Ovary (tissue), 9 donors: ENCODE data around the gene CSNK1G1. TPM values are rescaled to one million over a fixed set of nuclear protein-coding genes. Genes with fewer than 3 reads are reported as not detected.

ENCODE experiments used
- DNase-seq, 5 donors: peaks; one replicate each; pipeline ENCODE4 v3.0.0-alpha.2; 2019 to 2020
- H3K27ac ChIP-seq, 2 donors: fragments of 200-600 bp; one replicate each; pipeline versions ENCODE4 v1.5.1 to v1.8.0; 2019 to 2022
- H3K27me3 ChIP-seq: fragments of 200-600 bp; one replicate; pipeline ENCODE4 v1.8.0; 2022
- H3K36me3 ChIP-seq: fragments of 200-600 bp; sonication (generic); one replicate; pipeline ENCODE4 v1.5.1; 2019
- H3K4me1 ChIP-seq: one replicate; pipeline ENCODE4 v1.8.1; 2013; ENCODE audit warnings: mild to moderate bottlenecking, moderate library complexity; ENCODE audit not compliant: insufficient read depth
- H3K4me3 ChIP-seq: fragments of 200-600 bp; sonication (generic); one replicate; pipeline ENCODE4 v1.5.1; 2017
- H3K9me3 ChIP-seq, 2 donors: fragments of 200-600 bp in 1 of 2; sonication (generic) in 1 of 2; one replicate each; pipeline versions ENCODE4 v1.5.1 to v1.8.1; 2013 to 2019; ENCODE audit warnings: mild to moderate bottlenecking in 1 of 2, moderate library complexity in 1 of 2
- EP300 ChIP-seq: sonication (generic); formaldehyde crosslinking; IDR thresholded peaks from one replicate; pipeline ENCODE4 v1.6.1; 2017; ENCODE audit warnings: antibody characterized with exemption
- POLR2A ChIP-seq: fragments of 450-650 bp; IDR thresholded peaks from one replicate; pipeline ENCODE4 v1.6.1; 2017; ENCODE audit warnings: antibody characterized with exemption, mild to moderate bottlenecking, moderate library complexity
- WGBS, 3 donors: extraction: QIAGEN DNeasy Blood & Tissue Kit in 1 of 3; methylation state at CpG; one replicate each; pipeline versions ENCODE4 v1.1.5 to v1.1.7; 2013 to 2017; 5-methylcytosine and 5-hydroxymethylcytosine counted together
- intact Hi-C, 4 donors: fragments of 100-400 bp; cut with DNase I; formaldehyde crosslinking; loops; one replicate each; pipeline versions ENCODE4 v1.11.0 to v1.15.1; 2022 to 2023
- polyA plus RNA-seq, 2 donors: library from polyadenylated mRNA; stranded (reverse); fragments of 200-250 nt in 1 of 2; fragments of 350-450 nt in 1 of 2; fragmentation: Illumina TruSeq in 1 of 2; extraction: RNeasy Lipid Tissue Mini Kit (QIAGEN cat#74804) in 1 of 2; gene quantifications; one replicate each; pipeline ENCODE4 v1.2.3, GENCODE V29; 2013 to 2014
- total RNA-seq, 7 donors: library from RNA; depleted of rRNA in 2 of 7; stranded (reverse); fragments of >200 nt in 2 of 7; fragmentation: NEBNext Ultra II Directional in 3 of 7; extraction: Animal tissue kit (Norgen Biotek cat#: 25700) in 3 of 7; gene quantifications; one replicate each; pipeline versions ENCODE4 v1.1.0 to v1.2.4, GENCODE V29; 2016 to 2023
- TF ChIP-seq, protein P1 (sequence below), 3 donors: fragments of 450-650 bp in 2 of 3; fragments of 200-600 bp in 1 of 3; IDR thresholded peaks; one replicate each; pipeline versions ENCODE4 v1.5.1 to v1.8.0; 2016 to 2022; ENCODE audit warnings: antibody characterized with exemption in 3 of 3, mild to moderate bottlenecking in 1 of 3
- donor health status: DM: no; HTN: no; CAD: no; lungs with moderate emphysema.
- donor health status: DM: no; HTN: no; CAD: no.
- donor health status: Bipolar disorder and iron deficiency.
- donor health status: DM: yes; HTN: yes; CAD: no.
- donor health status: DM: no; HTN: no; CAD: no.
- donor health status: DM: yes; HTN: yes; CAD: no.

Gene CSNK1G1
- total and polyA plus RNA-seq, 9 donors: 2.9 to 23.9 (median 14.2) TPM

DNA sequence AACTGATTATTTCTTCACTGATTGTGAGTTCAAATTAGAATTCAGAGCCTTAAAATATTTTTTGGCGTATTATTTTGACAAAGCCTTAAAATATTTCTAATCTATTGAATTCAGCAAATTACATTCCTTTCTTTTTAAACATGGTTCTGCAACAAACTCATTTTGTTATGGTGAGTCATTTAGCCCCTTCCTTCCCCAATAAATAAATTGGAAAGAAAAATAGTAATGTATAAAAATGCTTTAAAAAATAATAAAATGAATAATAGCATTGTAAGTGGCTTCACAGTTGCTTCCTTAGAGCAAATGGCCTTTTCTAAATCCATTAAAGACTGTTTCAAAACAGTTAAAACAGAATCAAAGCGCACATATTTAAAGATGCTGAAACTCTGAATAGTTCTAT is 12.1 kb downstream of the CSNK1G1 start:
- Histone ChIP-seq H3K27ac (no peak overlapping the region), H3K36me3 (no peaks in the 10 kb centered on the region), H3K4me3 (no peak overlapping the region), H3K4me1 (no peaks in the 10 kb centered on the region), H3K9me3 (no peaks in the 10 kb centered on the region), H3K27me3 (no peaks in the 10 kb centered on the region)
- TF ChIP-seq, protein P1, sequence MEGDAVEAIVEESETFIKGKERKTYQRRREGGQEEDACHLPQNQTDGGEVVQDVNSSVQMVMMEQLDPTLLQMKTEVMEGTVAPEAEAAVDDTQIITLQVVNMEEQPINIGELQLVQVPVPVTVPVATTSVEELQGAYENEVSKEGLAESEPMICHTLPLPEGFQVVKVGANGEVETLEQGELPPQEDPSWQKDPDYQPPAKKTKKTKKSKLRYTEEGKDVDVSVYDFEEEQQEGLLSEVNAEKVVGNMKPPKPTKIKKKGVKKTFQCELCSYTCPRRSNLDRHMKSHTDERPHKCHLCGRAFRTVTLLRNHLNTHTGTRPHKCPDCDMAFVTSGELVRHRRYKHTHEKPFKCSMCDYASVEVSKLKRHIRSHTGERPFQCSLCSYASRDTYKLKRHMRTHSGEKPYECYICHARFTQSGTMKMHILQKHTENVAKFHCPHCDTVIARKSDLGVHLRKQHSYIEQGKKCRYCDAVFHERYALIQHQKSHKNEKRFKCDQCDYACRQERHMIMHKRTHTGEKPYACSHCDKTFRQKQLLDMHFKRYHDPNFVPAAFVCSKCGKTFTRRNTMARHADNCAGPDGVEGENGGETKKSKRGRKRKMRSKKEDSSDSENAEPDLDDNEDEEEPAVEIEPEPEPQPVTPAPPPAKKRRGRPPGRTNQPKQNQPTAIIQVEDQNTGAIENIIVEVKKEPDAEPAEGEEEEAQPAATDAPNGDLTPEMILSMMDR (IDR thresholded peaks at IDR 0.05): no peak
- no peak for TF ChIP-seq POLR2A
- TF ChIP-seq EP300: no peak
- WGBS, 3 donors: 21 to 42% (median 33%) methylated on average over 2 of the region's 2 CpGs
- intact Hi-C loops: no loop called here
- DNase-seq: no peak

DNA sequence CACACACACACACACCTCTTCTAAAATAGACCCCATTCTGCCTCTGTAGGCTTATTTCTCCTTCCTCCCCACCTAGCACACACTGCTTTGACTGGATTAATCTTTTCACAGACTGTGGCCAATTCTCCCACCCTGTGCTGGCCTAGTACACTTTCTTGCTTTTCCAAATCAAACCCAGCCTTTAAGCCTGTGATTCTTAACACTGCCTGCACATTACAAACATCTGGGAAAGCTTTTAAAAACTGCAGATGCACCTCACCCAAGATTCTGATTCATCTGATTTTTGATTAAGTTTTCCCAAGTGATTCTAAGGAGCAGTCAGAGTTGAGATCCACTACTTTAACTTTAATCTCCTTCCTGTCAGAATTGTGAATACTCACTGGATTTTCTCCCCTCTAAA is 12.8 kb downstream of the CSNK1G1 start:
- no peak overlapping the region for H3K4me3 ChIP-seq
- H3K9me3 ChIP-seq: no peaks in the 10 kb centered on the region
- H3K27ac ChIP-seq: no peak overlapping the region
- no peaks in the 10 kb centered on the region for H3K27me3 ChIP-seq
- TF ChIP-seq POLR2A (no peak), EP300 (no peak)
- TF ChIP-seq, protein P1 (IDR thresholded peaks at IDR 0.05): no peak
- DNase-seq: no peak
- no peaks in the 10 kb centered on the region for H3K36me3 ChIP-seq
- intact Hi-C loops: no loop called here
- H3K4me1 ChIP-seq: no peaks in the 10 kb centered on the region

DNA sequence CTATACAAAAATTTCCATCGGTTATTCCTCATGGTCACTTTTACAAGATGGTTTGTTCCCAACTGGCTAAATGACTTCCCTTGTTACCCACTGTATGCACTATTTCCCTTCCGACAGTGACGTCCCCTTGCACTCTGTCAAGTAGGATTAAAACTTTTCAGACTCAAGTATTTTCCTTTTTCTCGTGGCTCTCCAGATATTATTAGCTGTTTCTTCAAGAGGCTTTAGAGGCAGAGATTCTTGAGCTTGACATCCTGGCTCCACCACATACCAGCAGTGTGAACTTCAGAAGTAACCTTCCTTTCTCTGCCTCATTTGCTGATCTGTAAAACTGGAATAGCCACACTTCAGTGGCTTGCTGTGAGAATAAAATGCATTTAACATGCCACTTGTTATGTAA is 14.0 kb downstream of the CSNK1G1 start:
- 86 to 91% (median 89%) methylated on average over 4 of the region's 4 CpGs for WGBS, 3 donors
- no peaks in the 10 kb centered on the region for H3K9me3 ChIP-seq
- no peaks in the 10 kb centered on the region for H3K4me1 ChIP-seq
- no peak overlapping the region for H3K27ac ChIP-seq
- DNase-seq: no peak
- H3K27me3 ChIP-seq: no peaks in the 10 kb centered on the region
- no peak overlapping the region for H3K4me3 ChIP-seq
- TF ChIP-seq EP300 (no peak), POLR2A (no peak)
- TF ChIP-seq, protein P1 (IDR thresholded peaks at IDR 0.05): no peak
- intact Hi-C loops: no loop called here
- no peaks in the 10 kb centered on the region for H3K36me3 ChIP-seq

DNA sequence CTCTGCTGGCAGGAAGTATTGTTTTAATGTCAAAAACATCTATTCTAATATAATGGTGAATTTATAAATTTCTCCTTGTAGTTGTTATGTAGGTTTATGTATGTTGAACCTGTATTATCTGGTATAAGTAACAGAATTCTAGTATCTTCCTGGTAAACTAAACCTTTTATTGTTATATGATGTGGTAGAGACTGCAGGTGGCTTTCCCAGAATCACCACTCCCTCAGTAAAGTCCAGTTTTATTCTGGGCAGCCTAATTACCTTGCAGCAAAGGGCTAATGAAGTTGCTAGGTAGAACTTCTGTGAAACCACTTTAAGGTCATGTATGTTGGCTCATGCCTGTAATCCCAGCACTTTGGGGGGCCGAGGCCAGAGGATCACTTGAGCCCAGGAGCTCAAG is 15.6 kb downstream of the CSNK1G1 start:
- TF ChIP-seq POLR2A: no peak

DNA sequence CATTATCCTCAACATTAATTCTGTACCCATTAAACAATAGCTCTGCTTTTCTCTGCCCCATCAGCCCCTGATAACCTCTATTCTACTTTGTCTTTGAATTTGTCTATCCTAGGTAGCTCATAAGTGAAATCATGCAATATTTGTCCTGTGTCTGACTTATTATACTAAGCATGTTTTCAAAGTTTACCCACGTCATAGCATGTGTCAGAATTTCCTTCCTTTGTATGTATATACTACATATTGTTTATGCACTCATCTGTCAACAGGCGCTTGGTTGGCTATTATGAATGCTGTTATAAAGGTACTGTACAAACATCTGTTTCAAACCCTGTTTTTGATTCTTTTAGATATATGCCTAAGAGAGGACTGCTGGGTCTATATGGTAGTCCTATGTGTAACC is 18.2 kb downstream of the CSNK1G1 start:
- WGBS, 3 donors: 91 to 96% (median 95%) methylated on average over 2 of the region's 2 CpGs
- H3K27me3 ChIP-seq: no peaks in the 10 kb centered on the region

More for the DNA sequence above, 15.6 kb downstream of the CSNK1G1 start:
- 98 to 100% (median 100%) methylated on average over 1 of the region's 1 CpG for WGBS, 3 donors
- H3K4me3 ChIP-seq: no peak overlapping the region
- no peak overlapping the region for H3K27ac ChIP-seq
- H3K4me1 ChIP-seq: no peaks in the 10 kb centered on the region
- DNase-seq: no peak
- no peaks in the 10 kb centered on the region for H3K9me3 ChIP-seq
- intact Hi-C loops: no loop called here
- H3K27me3 ChIP-seq: no peaks in the 10 kb centered on the region
- no peaks in the 10 kb centered on the region for H3K36me3 ChIP-seq

More for the DNA sequence above, 18.2 kb downstream of the CSNK1G1 start:
- intact Hi-C loops: no loop called here
- Histone ChIP-seq H3K4me1 (no peaks in the 10 kb centered on the region), H3K27ac (no peak overlapping the region), H3K36me3 (no peaks in the 10 kb centered on the region), H3K9me3 (no peaks in the 10 kb centered on the region), H3K4me3 (no peak overlapping the region)
- no peak for TF ChIP-seq POLR2A
- no peak for DNase-seq
